HL-60 (cell line): ENCODE data around the gene ZNF777.

Source experiments
- GABPA ChIP-seq: IDR thresholded peaks from 2 replicates; pipeline ENCODE4 v1.6.1; 2012; ENCODE audit warnings: low read depth
- POLR2AphosphoS5 ChIP-seq: IDR thresholded peaks from 2 replicates; pipeline ENCODE4 v1.6.1; 2012; ENCODE audit warnings: low read depth
- SPI1 ChIP-seq: IDR thresholded peaks from 2 replicates; pipeline ENCODE4 v1.6.1; 2012; ENCODE audit warnings: low read depth, mild to moderate bottlenecking, borderline replicate concordance
- TF ChIP-seq, protein P1 (sequence below): IDR thresholded peaks from one replicate; pipeline ENCODE4 v1.5.1; 2011; ENCODE audit warnings: low read length, control low read depth, inconsistent platforms; ENCODE audit not compliant: insufficient read depth
- TF ChIP-seq, protein P2 (sequence below): IDR thresholded peaks from 2 replicates; pipeline ENCODE4 v1.6.1; 2012; ENCODE audit warnings: low read depth; ENCODE audit not compliant: insufficient replicate concordance

DNA sequence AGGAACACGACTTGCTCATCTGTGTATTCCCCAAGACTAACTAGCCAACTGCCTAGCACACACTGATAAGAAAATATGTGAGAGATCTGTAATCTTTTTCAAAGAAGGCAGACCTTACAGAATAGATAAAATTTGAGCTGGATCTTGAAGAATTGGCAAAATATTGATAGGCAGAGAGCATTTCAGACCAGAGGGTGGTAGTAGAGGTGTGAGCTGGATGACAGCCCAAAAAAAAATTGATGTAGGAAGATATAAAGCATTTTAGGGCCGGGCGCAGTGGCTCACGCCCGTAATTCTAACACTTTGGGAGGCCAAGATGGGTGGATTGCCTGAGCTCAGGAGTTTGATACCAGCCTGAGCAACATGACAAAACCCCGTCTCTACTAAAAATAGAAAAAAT is 37.9 kb upstream of the ZNF777 start:
- TF ChIP-seq, protein P1, sequence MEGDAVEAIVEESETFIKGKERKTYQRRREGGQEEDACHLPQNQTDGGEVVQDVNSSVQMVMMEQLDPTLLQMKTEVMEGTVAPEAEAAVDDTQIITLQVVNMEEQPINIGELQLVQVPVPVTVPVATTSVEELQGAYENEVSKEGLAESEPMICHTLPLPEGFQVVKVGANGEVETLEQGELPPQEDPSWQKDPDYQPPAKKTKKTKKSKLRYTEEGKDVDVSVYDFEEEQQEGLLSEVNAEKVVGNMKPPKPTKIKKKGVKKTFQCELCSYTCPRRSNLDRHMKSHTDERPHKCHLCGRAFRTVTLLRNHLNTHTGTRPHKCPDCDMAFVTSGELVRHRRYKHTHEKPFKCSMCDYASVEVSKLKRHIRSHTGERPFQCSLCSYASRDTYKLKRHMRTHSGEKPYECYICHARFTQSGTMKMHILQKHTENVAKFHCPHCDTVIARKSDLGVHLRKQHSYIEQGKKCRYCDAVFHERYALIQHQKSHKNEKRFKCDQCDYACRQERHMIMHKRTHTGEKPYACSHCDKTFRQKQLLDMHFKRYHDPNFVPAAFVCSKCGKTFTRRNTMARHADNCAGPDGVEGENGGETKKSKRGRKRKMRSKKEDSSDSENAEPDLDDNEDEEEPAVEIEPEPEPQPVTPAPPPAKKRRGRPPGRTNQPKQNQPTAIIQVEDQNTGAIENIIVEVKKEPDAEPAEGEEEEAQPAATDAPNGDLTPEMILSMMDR, result no peak
- TF ChIP-seq GABPA (no peak), POLR2AphosphoS5 (no peak), SPI1 (no peak)
- TF ChIP-seq, protein P2, sequence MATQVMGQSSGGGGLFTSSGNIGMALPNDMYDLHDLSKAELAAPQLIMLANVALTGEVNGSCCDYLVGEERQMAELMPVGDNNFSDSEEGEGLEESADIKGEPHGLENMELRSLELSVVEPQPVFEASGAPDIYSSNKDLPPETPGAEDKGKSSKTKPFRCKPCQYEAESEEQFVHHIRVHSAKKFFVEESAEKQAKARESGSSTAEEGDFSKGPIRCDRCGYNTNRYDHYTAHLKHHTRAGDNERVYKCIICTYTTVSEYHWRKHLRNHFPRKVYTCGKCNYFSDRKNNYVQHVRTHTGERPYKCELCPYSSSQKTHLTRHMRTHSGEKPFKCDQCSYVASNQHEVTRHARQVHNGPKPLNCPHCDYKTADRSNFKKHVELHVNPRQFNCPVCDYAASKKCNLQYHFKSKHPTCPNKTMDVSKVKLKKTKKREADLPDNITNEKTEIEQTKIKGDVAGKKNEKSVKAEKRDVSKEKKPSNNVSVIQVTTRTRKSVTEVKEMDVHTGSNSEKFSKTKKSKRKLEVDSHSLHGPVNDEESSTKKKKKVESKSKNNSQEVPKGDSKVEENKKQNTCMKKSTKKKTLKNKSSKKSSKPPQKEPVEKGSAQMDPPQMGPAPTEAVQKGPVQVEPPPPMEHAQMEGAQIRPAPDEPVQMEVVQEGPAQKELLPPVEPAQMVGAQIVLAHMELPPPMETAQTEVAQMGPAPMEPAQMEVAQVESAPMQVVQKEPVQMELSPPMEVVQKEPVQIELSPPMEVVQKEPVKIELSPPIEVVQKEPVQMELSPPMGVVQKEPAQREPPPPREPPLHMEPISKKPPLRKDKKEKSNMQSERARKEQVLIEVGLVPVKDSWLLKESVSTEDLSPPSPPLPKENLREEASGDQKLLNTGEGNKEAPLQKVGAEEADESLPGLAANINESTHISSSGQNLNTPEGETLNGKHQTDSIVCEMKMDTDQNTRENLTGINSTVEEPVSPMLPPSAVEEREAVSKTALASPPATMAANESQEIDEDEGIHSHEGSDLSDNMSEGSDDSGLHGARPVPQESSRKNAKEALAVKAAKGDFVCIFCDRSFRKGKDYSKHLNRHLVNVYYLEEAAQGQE, result no peak
